ENCODE results near the gene FOXO6.

Gene FOXO6

GRCh38 chr1:41407664-41408252 lies 46.5 kb downstream of the FOXO6 start:
- no peak for TF ChIP-seq BHLHE40 (IDR thresholded peaks at IDR 0.05; ENCODE audit: borderline replicate concordance)
- no peak for TF ChIP-seq FOXK2 (IDR thresholded peaks at IDR 0.05)
- TF ChIP-seq FOXA1 (IDR thresholded peaks at IDR 0.05), result no peak
- TF ChIP-seq SP1 (IDR thresholded peaks at IDR 0.05), result no peak
- TF ChIP-seq L3MBTL2 (conservative IDR thresholded peaks at IDR 0.05), result no peak

GRCh38 chr1:41408691-41409090 lies 47.5 kb downstream of the FOXO6 start:
- POLR2A ChIA-PET, result interaction anchor here (1.2 kb wide), 1 partner anchor 46 kb away, joined by 3 read pairs; no protein-coding TSS in a partner anchor
- CTCF ChIA-PET, result no interaction called here
- TF ChIP-seq ZNF384 (IDR thresholded peaks at IDR 0.05) (no peak), FOXM1 (IDR thresholded peaks at IDR 0.05; ENCODE audit: borderline replicate concordance) (no peak), ARNT (IDR thresholded peaks at IDR 0.05) (no peak), FOXK2 (IDR thresholded peaks at IDR 0.05) (no peak), TARDBP (IDR thresholded peaks at IDR 0.05) (no peak), NFRKB (IDR thresholded peaks at IDR 0.05) (no peak), LEF1 (IDR thresholded peaks at IDR 0.05; ENCODE audit: borderline replicate concordance) (no peak), L3MBTL2 (conservative IDR thresholded peaks at IDR 0.05) (no peak), SUZ12 (IDR thresholded peaks at IDR 0.05) (no peak), SP1 (IDR thresholded peaks at IDR 0.05) (no peak), PKNOX1 (IDR thresholded peaks at IDR 0.05) (no peak), BHLHE40 (IDR thresholded peaks at IDR 0.05; ENCODE audit: borderline replicate concordance) (no peak), HDGF (IDR thresholded peaks at IDR 0.05; ENCODE audit: borderline replicate concordance) (no peak), FOXA1 (IDR thresholded peaks at IDR 0.05) (no peak), ELF4 (IDR thresholded peaks at IDR 0.05) (no peak), CTBP1 (IDR thresholded peaks at IDR 0.05; ENCODE audit: borderline replicate concordance) (no peak)

More at GRCh38 chr1:41407664-41408252, 46.5 kb downstream of the FOXO6 start:
- no peak for DNase-seq (ENCODE audit: extremely low spot score)
- ChIA-PET POLR2A (no interaction called here), CTCF (no interaction called here)

DNA sequence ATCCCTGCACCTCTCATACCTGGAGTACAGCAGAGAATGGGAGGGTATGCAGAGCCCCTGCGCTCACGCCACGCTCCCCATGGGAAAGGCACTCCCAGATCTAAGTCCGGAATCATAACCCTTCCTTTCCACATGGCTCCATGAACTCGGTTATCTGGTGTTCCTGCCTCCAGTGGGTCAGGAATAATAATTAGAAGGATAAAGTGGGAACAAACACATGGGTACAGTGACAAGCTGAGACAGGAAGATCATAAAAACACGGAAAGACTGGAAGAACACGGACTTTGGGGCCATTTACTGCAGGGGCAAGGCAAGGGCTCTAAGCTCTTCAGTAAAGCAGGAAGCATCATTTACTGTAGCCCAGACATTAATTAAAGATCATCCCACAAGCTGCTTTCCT lies 48.6 kb downstream of the FOXO6 start:
- no peak for DNase-seq (ENCODE audit: extremely low spot score)
- no peak for TF ChIP-seq LEF1 (IDR thresholded peaks at IDR 0.05; ENCODE audit: borderline replicate concordance)
- TF ChIP-seq FOXA1 (IDR thresholded peaks at IDR 0.05), result no peak
- TF ChIP-seq ZNF384 (IDR thresholded peaks at IDR 0.05), result no peak
- no peak for TF ChIP-seq CTBP1 (IDR thresholded peaks at IDR 0.05; ENCODE audit: borderline replicate concordance)
- no peak for TF ChIP-seq TARDBP (IDR thresholded peaks at IDR 0.05)
- TF ChIP-seq SP1 (IDR thresholded peaks at IDR 0.05), result no peak
- no peak for TF ChIP-seq FOXK2 (IDR thresholded peaks at IDR 0.05)
- no peak for TF ChIP-seq L3MBTL2 (conservative IDR thresholded peaks at IDR 0.05)
- TF ChIP-seq FOXM1 (IDR thresholded peaks at IDR 0.05; ENCODE audit: borderline replicate concordance), result no peak
- no peak for TF ChIP-seq BHLHE40 (IDR thresholded peaks at IDR 0.05; ENCODE audit: borderline replicate concordance)
- no peak for TF ChIP-seq PKNOX1 (IDR thresholded peaks at IDR 0.05)
- no peak for TF ChIP-seq SUZ12 (IDR thresholded peaks at IDR 0.05)
- no peak for TF ChIP-seq ARNT (IDR thresholded peaks at IDR 0.05)
- no peak for TF ChIP-seq HDGF (IDR thresholded peaks at IDR 0.05; ENCODE audit: borderline replicate concordance)
- no peak for TF ChIP-seq ELF4 (IDR thresholded peaks at IDR 0.05)
- TF ChIP-seq NFRKB (IDR thresholded peaks at IDR 0.05), result no peak
- ChIA-PET CTCF (interaction anchor here (0.6 to 1.2 kb wide), 2 partner anchors 95 to 457 kb away, joined by 3 to 4 read pairs; no protein-coding TSS in a partner anchor), POLR2A (interaction anchor here (1.2 kb wide), 1 partner anchor 47 kb away, joined by 3 read pairs; no protein-coding TSS in a partner anchor)

More at GRCh38 chr1:41408691-41409090, 47.5 kb downstream of the FOXO6 start:
- DNase-seq (ENCODE audit: extremely low spot score), result no peak

- no peak for TF ChIP-seq BHLHE40 (IDR thresholded peaks at IDR 0.05; ENCODE audit: borderline replicate concordance)
- ChIA-PET POLR2A (no interaction called here), CTCF (interaction anchor here (0.6 to 1.2 kb wide), 2 partner anchors 95 to 458 kb away, joined by 3 to 4 read pairs; no protein-coding TSS in a partner anchor)
- no peak for DNase-seq (ENCODE audit: extremely low spot score)
Observed at GRCh38 chr1:41410462-41410861, 49.2 kb downstream of the FOXO6 start.

DNA sequence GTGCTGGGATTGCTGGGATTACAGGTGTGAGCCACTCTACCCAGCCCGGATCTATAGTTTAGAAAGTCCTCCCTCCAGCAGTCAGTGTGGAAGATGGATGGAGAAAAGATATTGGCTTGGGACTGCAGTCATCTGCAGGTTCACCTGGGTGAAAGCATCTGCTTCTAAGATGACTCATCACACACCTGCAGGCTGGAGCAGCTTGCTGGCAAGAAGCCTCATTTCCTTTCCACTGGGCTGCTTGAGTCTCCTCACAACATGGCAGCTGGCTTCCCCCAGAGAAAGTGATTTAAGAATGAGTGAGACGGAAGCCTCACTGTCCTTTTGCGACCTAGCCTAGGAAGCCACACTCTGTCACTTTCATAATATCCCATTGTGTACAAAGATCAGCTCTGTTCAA lies 50.0 kb downstream of the FOXO6 start:
- POLR2A ChIA-PET, result no interaction called here
- CTCF ChIA-PET, result interaction anchor here (1.2 kb wide), 1 partner anchor 96 kb away, joined by 4 read pairs; no protein-coding TSS in a partner anchor

DNA sequence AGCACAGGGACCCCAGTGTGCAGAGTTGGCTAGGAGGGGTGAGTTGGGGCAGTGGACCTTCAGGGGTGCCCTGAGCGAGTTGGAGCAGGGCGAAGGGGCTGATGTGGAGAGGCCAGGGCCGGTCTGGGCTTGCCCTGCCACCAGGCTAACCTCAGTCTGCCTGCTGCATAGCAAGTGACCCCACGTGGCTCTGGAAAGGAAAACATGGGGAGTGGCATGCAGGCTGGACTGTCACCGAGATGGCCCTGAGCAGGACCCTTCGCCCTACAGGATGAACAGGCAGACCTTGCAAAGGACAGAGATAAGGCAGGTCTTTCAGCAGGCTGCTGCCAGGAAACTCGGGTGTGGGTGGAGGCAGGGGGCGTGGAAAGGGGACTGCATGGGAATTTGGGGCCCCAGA lies 51.5 kb downstream of the FOXO6 start:
- ChIA-PET POLR2A (no interaction called here), CTCF (no interaction called here)
- no peak for DNase-seq (ENCODE audit: extremely low spot score)
- no peak for TF ChIP-seq SUZ12 (IDR thresholded peaks at IDR 0.05)
- TF ChIP-seq NFRKB (IDR thresholded peaks at IDR 0.05), result no peak
- TF ChIP-seq ZNF384 (IDR thresholded peaks at IDR 0.05), result no peak
- TF ChIP-seq HDGF (IDR thresholded peaks at IDR 0.05; ENCODE audit: borderline replicate concordance), result no peak
- no peak for TF ChIP-seq PKNOX1 (IDR thresholded peaks at IDR 0.05)
- no peak for TF ChIP-seq BHLHE40 (IDR thresholded peaks at IDR 0.05; ENCODE audit: borderline replicate concordance)
- TF ChIP-seq SP1 (IDR thresholded peaks at IDR 0.05), result no peak

More for the DNA sequence above, 50.0 kb downstream of the FOXO6 start:
- no peak for DNase-seq (ENCODE audit: extremely low spot score)
- TF ChIP-seq ELF4 (IDR thresholded peaks at IDR 0.05), result no peak
- no peak for TF ChIP-seq LEF1 (IDR thresholded peaks at IDR 0.05; ENCODE audit: borderline replicate concordance)
- no peak for TF ChIP-seq BHLHE40 (IDR thresholded peaks at IDR 0.05; ENCODE audit: borderline replicate concordance)
- no peak for TF ChIP-seq NFRKB (IDR thresholded peaks at IDR 0.05)
- no peak for TF ChIP-seq PKNOX1 (IDR thresholded peaks at IDR 0.05)
- TF ChIP-seq ARNT (IDR thresholded peaks at IDR 0.05), result no peak
- TF ChIP-seq SUZ12 (IDR thresholded peaks at IDR 0.05), result no peak
- no peak for TF ChIP-seq FOXM1 (IDR thresholded peaks at IDR 0.05; ENCODE audit: borderline replicate concordance)

Measured in HEK293T (cell line).